HG03159 (cell line): ENCODE results near the gene PPM1E.
"Not testable (repeated sequence)": the region's sequence is repeated elsewhere in the genome, so short reads cannot be mapped to it uniquely, and the experiment has no call there.

ENCODE experiments used
- ATAC-seq: cut with Tn5 transposase; IDR thresholded peaks from one replicate; pipeline ENCODE4 v1.9.1; 2021; ENCODE audit warnings: mild to moderate bottlenecking, moderate library complexity; ENCODE audit not compliant: unreplicated experiment

Gene PPM1E

GRCh38 chr17:58837699-58838098, 82.0 kb downstream of the PPM1E start:
- no peak for ATAC-seq

- ATAC-seq: no peak
These were observed 85.4 kb downstream of the PPM1E start for GRCh38 chr17:58840820-58841612.

DNA sequence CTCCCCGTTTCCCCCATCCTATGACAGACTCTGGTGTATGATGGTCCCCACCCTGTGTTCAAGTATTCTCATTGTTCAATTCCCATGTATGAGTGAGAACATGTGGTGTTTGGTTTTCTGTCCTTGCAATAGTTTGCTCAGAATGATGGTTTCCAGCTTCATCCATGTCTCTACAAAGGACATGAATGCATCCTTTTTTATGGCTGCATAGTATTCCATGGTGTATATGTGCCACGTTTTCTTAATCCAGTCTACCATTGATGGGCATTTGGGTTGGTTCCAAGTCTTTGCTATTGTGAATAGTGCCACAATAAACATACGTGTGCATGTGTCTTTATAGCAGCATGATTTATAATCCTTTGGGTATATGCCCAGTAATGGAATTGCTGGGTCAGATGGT, 90.8 kb downstream of the PPM1E start:
- not testable (repeated sequence) for ATAC-seq

DNA sequence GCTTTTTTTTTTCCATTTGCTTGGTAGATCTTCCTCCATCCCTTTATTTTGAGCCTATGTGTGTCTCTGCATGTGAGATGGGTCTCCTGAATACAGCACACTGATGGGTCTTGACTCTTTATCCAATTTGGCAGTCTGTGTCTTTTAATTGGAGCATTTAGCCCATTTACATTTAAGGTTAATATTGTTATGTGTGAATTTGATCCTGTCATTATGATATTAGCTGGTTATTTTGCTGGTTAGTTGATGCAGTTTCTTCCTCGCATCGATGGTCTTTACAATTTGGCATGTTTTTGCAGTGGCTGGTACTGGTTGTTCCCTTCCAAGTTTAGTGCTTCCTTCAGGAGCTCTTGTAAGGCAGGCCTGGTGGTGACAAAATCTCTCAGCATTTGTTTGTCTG, 94.5 kb downstream of the PPM1E start:
- ATAC-seq: not testable (repeated sequence)

DNA sequence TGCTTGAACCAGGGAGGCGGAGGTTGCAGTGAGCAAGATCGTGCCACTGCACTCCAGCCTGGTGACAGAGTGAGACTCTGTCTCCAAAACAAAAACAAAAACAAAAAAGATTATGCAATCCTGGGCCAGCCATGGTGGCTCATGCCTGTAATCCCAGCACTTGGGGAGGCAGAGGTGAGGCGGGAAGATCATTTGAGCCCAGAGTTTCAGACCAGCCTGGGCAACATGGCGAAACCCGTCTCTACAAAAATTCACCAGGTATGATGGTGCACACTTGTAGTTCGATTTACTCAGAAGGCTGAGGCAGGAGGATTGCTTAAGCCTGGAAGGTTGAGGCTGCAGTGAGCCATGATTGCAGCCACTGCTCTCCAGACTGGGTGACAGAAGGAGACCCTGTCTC, 109.6 kb downstream of the PPM1E start:
- ATAC-seq: no peak

DNA sequence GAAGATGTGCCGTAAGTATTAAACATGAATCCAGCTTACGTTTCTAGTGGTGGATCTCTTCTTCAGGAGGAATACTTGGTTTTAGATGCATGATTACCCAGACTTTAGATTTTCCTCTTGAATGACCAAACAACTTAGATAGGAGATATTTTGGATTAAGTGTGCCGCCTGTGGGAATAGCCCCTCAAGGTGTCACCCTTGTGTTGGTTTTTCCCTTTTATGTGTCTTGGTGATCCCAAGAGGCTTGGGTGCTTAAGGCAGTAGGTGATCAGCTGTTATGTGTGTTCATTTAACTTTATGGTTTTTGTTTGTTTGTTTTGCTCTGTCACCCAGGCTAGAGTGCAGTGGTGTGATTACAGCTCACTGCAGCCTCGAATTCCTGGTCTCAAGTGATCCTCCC, 115.1 kb downstream of the PPM1E start:
- no peak for ATAC-seq

DNA sequence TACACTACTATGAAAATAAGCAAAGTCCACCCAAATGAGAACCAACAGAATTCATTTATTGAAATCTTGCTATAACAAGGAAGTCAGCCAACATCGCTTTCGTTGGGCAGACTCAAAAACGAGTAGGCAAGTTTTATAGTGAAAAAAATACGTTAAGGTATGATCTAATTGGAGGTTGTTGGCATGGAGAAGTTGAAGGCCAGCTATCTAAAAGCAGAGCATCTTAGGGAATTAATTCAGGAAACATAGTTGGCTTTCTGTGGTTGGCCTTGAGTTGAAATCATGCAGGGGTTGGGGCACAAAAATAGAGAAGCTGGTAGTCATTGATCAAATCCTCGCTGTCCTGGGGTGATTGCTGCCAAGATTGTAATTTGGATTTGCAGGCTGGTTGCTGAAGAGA, 118.3 kb downstream of the PPM1E start:
- no peak for ATAC-seq

GRCh38 chr17:58875261-58875660, 119.6 kb downstream of the PPM1E start:
- ATAC-seq: no peak

- ATAC-seq: no peak
These were observed 128.5 kb downstream of the PPM1E start for GRCh38 chr17:58884161-58884560.

DNA sequence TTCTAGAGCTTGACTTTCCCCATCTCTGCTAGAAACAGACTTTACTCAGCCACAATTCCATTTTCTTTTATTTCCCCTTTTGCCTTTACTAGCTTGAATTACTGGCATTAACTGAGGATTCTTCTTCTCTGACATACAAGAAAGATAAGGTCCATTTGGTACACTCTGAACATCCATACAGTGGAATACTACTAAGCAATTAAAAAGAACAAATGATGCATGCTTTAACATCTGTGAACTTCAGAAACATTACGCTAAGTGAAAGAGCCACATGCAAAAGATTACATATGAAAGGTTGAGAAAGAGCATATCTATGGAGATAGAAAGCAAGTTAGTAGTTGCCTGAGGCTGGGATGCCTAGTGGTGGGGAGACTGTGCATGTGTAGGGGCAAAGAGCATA, 130.9 kb downstream of the PPM1E start:
- no peak for ATAC-seq

- no peak for ATAC-seq
These were observed 134.3 kb downstream of the PPM1E start for GRCh38 chr17:58889928-58890327.

GRCh38 chr17:58899191-58899590, 143.5 kb downstream of the PPM1E start:
- ATAC-seq: no peak

- no peak for ATAC-seq
These were observed 146.7 kb downstream of the PPM1E start for GRCh38 chr17:58902322-58902721.

DNA sequence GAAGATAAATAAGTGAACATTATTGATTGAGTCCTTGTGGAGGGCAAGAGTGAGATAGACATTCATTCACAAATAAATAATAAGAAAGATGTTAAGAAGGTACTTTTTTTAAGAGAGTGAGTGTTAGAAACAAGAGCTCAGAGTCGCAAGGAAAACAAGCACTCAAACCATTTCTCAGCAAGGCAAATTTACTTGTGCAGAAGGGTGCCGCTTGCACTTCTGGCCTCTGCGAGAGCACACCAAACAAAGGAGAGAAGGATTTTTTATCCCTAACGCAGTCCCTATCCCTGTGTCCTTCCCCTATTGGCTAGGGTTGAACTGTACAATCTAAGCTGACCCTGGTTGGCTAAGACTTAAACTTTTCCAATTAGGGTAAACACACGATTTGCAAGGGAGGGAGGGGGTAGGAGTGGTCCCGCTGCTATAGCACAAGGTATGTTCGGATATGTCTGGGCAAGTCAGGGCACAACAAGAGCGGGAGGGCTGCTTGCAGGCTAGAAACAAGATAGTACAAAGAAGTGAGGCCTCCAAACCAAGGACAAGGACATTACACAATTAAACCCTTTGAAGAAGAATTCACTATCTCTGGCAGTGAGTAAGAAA, 156.2 kb downstream of the PPM1E start:
- no peak for ATAC-seq

GRCh38 chr17:58913552-58913951, 157.9 kb downstream of the PPM1E start:
- no peak for ATAC-seq

GRCh38 chr17:58913971-58914769, 158.5 kb downstream of the PPM1E start:
- no peak for ATAC-seq

- no peak for ATAC-seq
These were observed 161.6 kb downstream of the PPM1E start for GRCh38 chr17:58917228-58917627.

DNA sequence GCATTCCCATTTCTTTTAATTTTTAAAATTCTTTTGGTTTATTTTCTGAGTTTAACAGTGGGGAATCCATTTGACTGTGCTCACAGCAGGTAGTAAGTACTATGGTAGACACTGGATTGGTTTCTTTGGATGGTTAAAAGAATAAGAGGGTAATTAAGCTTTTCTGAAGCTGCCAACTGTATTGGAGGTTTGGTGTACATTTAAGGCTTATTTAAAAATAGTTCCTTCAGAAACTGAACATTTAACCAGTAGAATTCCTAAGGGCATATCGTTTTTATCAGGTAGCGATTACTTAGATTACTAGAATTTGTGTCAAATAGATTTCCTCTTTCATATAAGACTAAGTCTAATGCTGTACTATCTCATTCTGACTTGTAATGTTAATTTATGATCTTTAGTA, 162.4 kb downstream of the PPM1E start:
- ATAC-seq: no peak

GRCh38 chr17:58918884-58919283, 163.2 kb downstream of the PPM1E start:
- ATAC-seq: no peak

GRCh38 chr17:58920773-58921172, 165.1 kb downstream of the PPM1E start:
- no peak for ATAC-seq

DNA sequence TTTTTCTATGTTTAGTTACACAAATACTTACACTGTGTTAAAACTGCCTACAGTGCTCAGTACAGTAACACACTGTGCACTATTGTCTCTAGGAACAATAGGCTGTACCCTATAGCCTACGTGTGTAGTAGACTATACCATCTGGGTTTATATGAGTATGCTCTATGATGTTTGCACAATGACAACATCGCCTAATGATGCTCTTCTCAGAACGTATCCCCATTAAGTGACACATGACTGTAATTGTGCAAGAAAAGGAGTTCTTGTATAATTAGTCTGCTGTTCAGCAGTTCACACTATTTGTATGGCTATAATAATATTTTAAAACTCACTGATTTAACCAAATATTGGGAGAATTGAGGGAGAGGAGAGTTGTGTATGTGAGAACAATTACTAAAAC, 177.3 kb downstream of the PPM1E start:
- no peak for ATAC-seq

DNA sequence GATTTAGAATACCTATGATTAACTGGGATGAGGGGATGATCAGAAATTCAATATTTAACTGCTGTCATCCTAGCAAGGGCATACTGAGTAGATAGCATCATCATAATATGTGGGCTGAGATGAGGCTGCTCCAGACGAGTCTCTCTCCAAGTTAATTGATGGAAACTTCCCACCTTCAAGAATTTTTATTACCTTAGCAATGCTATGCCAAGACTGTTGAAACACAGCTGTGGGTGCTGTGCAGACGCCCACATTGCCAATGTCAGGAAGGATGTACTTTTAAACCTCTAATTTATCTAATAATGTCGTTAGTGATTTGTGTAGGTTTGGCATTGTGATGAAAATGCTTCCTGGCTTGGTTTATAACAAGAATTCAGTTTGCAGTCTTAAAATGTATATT, 180.6 kb downstream of the PPM1E start:
- no peak for ATAC-seq
